HG03025 (cell line): Measurements from ENCODE around the gene PCSK4.
"Not testable (repeated sequence)": the region's sequence is repeated elsewhere in the genome, so short reads cannot be mapped to it uniquely, and the experiment has no call there.

Source experiments
- ATAC-seq: cut with Tn5 transposase; IDR thresholded peaks from one replicate; pipeline ENCODE4 v1.9.1; 2021; ENCODE audit warnings: mild to moderate bottlenecking, moderate library complexity; ENCODE audit not compliant: unreplicated experiment, low FRiP score

PCSK4 gene

DNA sequence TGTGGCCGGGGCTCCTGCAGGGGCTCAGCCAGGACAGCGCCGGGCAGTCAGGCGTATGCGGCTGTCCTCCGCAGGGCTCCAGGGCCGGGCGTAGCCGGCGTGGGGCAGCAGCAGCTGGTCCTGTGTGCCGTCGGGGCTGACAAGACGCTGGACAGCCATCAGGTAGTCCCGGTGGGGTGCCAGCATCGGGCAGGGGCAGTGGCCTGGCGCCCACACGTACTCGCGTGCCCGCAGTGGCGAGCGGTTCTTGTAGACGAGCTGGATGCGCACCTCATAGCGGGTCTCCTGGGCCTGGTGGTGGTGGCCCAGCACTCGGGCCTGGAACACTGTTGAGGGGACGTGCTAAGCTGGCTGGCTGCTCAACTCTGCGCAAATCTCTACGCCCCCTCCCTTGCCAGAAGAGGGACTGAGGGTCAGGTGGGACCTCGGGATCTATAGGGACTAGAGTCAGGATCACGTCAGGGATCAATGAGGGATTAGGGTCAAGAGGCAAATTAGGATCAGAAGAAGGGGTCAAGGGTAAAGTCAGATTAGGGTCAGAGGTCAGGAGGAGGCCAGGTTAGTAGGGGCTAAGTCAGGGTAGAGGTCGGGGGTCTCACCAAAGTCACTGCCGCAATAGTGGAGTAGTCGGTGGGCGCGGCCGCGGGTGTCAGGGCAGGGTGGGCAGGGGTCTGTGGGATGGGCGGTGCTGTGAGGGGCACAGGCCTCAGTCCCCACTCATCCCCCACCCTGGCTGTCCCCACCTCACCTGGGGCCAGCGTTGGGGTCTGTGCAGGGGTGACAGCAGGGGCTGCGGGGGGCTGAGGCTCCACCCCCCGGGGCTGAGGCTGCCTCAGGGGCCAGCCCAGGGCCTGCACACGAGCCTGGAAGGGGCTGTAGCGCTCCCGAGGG, 16.1 kb upstream of the PCSK4 start:
- ATAC-seq, result no peak

DNA sequence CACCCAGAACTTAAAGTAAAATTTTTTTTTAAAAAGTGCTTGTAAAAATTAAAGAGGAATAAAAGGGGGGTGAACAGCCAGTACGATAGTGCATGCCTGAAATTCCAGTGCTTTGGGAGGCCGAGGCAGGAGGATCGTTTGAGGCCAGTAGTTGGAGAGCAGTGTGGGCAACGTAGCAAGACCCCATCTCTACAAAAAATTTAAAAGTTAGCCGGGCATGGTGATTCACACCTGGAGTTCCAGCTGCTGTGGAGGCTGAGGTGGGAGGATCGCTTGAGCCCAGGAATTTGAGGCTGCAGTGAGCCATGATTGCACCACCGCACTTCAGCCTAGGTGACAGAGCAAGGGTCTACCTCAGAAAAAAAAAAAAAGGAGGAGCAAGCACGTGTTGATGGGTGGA, 14.9 kb upstream of the PCSK4 start:
- ATAC-seq, result no peak

GRCh38 chr19:1503925-1504773, 14.0 kb upstream of the PCSK4 start:
- ATAC-seq, result no peak

GRCh38 chr19:1503089-1503924, 13.2 kb upstream of the PCSK4 start:
- ATAC-seq, result no peak

DNA sequence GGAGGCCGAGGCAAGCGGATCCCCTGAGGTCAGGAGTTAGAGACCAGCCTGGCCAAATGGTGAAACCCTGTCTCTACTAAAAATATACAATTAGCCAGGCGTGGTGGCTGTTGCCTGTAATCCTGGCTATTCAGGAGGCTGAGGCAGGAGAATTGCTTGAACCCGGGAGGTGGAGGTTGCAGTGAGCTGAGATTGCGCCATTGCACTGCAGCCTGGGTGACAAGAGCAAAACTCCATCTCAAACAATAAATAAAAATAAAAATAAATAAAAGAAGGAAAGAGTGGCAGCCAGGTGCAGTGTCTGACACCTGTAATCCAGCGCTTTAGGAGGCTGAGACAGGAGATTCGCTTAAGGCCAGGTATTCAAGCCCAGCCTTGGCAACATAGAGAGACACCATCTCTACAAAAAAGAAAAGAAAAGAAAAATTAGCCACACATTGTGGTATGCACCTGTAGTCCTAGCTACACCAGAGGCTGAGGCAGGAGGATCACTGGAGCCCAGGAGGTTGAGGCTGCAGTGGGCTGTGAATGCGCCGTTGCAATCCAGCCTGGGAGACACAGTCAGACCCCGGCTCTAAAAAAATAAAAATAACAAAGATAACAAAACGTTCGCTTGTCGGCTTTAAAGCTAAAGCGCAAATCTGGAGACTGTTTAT, 12.4 kb upstream of the PCSK4 start:
- ATAC-seq, result no peak

GRCh38 chr19:1501200-1501595, 11.0 kb upstream of the PCSK4 start:
- no peak for ATAC-seq

- ATAC-seq, result not testable (repeated sequence)
These were observed 9.1 kb upstream of the PCSK4 start for GRCh38 chr19:1499231-1499630.

- no peak for ATAC-seq
These were observed 7.6 kb upstream of the PCSK4 start for GRCh38 chr19:1497578-1498235.

DNA sequence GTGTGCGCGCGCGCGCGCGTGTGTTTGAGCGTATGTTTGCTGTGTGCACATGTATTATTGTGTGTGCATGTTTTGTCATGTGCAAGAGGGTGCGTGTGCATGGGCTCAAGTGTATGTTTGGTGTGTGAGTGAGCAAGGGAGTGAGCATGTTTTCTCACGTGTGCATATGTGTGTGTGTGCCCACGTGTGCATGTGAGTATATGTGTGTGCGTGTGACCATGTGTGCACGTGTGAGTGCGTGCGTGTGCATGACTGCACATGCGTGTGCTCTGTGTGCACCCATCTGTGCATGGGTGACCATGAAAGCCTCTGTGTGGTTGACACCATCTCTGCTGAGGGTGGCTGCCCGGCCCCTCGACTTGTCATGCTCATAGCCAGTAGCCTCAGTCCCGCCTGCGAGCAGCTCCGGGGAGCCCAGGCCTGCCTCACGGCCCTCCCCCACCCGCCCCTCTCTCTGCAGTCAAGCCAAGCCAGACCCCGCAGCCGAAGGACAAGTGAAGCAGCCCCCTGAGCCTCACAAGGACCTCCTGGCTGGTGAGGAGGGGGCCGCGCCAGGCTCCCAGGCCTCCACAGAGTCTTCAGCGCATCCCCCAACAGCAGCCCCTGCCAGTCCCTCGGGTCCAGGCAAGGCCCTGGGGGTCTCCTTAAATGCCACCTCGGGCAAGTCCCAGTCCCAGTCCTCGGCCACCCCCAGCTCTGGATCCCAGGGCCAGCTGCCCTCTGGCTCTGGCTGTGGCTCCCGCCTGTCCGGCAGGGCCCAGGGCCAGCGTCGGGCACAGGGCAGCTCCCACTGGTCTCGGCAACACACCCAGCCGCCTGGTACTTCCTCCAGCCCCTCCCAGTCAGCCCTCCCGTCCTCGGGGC, 6.8 kb upstream of the PCSK4 start:
- ATAC-seq, result no peak

DNA sequence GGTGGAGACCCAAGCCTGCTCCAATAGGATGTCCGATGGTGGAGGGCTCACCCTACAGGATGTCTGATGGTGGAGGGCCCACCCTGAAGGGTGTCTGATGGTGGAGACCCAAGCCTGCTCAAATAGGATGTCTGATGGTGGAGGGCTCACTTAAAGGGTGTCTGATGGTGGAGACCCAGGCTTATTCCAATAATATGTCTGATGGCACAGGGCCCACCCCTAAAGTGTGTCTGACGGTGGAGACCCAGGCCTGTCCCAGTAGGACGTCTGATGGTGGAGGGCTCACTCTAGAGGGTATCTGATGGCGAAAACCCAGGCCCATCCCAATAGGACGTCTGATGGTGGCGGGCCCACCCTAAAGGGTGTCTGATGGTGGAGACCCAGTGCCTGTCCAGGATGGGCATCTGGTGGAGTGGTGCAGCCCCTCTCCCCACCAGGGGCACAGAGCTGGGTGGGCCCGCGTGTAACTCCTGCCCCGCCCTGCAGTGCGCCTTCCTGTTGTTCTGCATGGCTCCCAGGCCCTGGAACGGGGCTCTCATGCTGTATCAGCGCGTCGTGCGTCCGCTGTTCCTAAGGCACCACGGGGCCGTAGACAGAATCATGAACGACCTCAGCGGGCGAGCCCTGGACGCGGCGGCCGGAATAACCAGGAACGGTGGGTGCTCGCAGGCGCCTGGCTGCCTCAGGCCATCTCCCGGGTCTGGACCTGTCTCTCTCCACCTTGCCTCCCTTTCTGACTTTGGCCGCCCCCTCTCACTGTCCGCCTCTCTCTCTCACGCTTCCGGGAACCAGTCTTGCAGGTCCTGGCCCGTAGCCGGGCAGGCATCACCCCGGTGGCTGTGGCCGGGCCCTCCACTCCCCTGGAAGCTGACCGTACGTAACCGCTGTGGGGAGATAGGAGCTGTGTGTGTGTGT, 5.9 kb upstream of the PCSK4 start:
- ATAC-seq, result no peak

- no peak for ATAC-seq
These were observed 5.1 kb upstream of the PCSK4 start for GRCh38 chr19:1495051-1495798.

- no peak for ATAC-seq
These were observed 4.1 kb upstream of the PCSK4 start for GRCh38 chr19:1494115-1494815.

- ATAC-seq, result no peak
These were observed 2.4 kb upstream of the PCSK4 start for GRCh38 chr19:1492474-1493006.

DNA sequence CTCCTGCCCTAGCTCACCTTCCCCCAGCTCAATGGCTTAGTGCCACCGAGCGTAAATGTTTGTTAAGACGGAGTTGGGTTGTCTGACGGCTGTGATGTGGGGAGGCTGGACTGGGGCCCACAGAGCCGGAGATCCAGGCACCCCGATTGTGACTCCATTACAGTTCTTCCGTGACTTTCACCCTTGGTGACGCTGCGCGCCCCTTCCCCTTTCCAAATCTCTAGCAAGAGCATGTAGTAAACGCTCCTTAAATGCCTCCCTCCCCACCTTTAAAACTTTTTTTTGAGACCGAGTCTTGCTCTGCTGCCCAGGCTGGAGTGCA, 1.7 kb upstream of the PCSK4 start:
- no peak for ATAC-seq

GRCh38 chr19:1491114-1491848, 1.1 kb upstream of the PCSK4 start, which contains the start of gene REEP6:
TSS of gene REEP6 (plus strand) at chr19:1491181. CDS start at chr19:1491270, 89 bp downstream.
- ATAC-seq, result no peak
